GM23248 (cell line): ENCODE results near the gene TRIO.

Experiments used
- EZH2 ChIP-seq: fragments of 200-600 bp; sonication (generic); IDR thresholded peaks from 2 replicates; pipeline ENCODE4 v1.6.1; 2018; ENCODE audit warnings: antibody characterized with exemption, mild to moderate bottlenecking; ENCODE audit not compliant: insufficient read depth, poor library complexity, severe bottlenecking
- EZH2phosphoT487 ChIP-seq: fragments of 200-600 bp; sonication (generic); IDR thresholded peaks from 2 replicates; pipeline ENCODE4 v1.6.1; 2018; ENCODE audit warnings: antibody characterized with exemption, moderate library complexity, mild to moderate bottlenecking, low read depth; ENCODE audit not compliant: insufficient read depth

- TF ChIP-seq EZH2 = no peak
- TF ChIP-seq EZH2phosphoT487 = no peak
These were observed 13.1 kb downstream of the TRIO start for GRCh38 chr5:14156290-14156649.
